ENCODE data around the gene NXN.
A peak's percentile ranks its signal among the peaks of the same experiment; 100 is the strongest.
"Not testable (repeated sequence)": the region's sequence is repeated elsewhere in the genome, so short reads cannot be mapped to it uniquely, and the experiment has no call there.

NXN gene

DNA sequence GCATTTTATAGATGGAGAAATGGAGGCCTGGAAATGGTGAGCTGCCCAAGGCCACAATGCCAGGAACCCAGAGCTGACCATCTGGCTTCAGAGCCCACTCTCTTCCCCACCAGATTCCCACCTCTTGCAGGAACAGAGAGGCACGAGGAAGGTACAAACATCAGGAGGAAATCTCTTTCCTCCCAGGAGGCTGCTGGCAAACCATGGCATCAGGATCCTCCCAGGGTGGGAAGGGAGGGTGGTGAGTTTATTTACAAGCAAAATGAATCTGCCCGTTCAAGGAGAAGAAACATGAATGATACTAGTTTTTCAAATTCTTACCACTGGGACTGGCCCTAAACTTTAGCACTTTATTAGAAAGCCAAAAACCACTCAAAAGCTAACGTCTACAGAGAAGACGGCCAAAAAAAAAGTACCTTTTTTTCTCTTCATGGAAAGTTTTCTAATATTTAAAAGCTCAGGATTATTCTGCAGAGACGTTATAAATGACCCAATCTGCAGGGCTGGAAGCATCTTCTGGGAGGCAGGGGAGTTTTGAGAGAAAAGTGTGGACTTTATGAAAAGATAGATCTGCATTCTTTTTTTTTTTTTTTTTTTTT lies 79.1 kb downstream of the NXN start:
- no peak for FAIRE-seq
- DNase-seq (ENCODE audit: extremely low spot score, insufficient read length, low read depth), result no peak

DNA sequence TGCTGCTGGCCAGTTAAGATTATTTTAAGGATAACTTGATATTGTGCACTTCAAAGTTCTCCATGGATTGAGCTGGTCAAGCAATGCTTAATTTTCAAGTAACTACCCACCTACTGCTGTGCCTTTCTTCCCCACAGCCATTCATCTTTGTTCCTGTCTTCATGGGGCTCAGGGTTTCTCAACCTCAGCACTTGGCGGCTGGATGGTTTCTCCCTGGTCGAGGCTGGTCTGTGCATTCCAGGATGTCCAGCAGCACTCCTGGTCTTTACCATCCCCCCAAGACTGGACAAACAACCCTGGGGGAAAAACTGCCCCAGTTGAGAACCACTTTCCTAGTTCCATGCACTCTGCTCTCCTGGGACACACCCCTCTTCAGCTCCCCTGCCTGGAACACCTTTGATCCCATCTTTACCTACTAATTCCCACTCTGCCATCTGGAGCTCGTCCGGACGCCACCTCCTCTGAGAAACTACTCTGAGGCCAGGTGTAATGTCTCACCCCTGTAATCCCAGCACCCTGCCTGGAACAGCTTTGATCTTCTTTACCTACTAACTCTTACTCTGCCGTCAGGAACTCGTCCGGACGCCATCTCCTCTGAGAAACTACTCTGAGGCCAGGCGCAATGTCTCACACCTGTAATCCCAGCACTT lies 81.5 kb downstream of the NXN start:
- FAIRE-seq, result no peak
- DNase-seq (ENCODE audit: extremely low spot score, insufficient read length, low read depth), result no peak

DNA sequence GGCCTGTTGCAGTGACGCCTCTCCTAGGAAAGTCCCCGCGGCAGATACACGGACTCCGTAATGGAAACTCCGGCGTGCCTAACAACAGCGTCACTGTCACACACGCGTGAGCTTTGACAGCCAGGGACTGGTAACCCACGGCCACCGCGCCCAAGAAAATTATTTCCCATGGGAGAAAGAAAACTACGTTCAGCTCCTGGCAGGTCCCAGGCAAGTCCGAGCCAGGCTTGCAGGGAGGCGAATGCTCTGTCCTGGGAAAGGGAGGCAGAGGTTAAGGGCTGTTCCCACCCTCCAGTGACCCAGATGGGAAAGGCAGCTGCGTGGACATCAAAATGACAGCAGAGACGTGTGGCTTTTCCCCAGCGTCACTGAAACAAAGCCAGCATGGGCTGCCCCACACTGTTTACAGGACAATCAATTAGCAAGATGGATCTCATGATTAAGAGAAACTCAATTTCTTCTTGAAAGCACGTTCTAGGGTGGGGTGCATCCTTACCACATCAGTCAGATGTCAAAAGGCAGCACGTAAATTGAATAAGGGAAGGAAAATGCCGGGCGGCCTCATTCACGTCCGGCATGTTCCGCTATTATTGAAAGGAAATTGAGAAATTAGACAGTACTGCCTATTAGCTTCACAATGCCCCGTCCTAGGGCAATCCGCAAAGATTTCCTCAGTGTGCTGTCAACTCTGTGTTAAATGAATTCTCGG lies 82.5 kb downstream of the NXN start:
- no peak for FAIRE-seq
- no peak for DNase-seq (ENCODE audit: extremely low spot score, insufficient read length, low read depth)

DNA sequence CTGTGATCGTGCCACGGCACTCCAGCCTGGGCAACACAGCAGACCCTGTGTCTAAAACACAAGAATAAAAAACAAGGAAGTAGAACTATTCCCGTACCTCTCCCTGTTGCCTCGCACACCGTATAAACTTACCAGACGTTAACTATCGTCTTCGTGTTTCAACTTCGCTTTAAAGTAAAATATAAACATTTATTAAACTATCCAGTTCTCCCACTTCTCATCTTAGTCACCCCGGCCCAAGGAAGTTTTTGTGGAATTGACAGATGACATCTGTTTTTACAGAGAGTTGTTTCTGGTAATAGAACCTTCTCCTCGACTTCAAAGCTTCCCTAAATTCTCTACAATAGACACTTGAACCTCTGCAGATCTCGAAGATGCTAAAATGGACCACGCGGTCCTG lies 83.1 kb downstream of the NXN start:
- FAIRE-seq (no peak), DNase-seq (ENCODE audit: extremely low spot score, insufficient read length, low read depth) (no peak)

DNA sequence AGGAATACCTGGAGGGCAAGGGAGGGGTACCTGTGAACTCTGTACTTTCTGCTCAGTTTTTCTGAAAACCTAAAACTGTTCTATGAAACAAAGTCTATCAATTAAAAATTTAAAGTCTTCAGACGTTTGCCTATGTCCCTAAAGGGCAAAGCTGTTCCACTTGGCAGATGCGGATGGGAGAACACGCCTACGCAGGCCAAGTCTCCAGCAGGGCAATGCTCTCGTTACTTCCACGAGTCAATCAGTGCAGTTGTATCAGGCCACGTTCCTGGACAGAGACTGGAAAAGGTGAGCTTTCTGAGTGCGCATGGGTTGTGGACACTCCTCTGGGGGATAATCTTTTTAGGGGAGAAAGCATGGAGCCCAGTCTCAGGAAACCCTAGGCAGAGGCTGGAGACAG lies 86.6 kb downstream of the NXN start:
- no peak for FAIRE-seq
- DNase-seq (ENCODE audit: extremely low spot score, insufficient read length, low read depth), result no peak

DNA sequence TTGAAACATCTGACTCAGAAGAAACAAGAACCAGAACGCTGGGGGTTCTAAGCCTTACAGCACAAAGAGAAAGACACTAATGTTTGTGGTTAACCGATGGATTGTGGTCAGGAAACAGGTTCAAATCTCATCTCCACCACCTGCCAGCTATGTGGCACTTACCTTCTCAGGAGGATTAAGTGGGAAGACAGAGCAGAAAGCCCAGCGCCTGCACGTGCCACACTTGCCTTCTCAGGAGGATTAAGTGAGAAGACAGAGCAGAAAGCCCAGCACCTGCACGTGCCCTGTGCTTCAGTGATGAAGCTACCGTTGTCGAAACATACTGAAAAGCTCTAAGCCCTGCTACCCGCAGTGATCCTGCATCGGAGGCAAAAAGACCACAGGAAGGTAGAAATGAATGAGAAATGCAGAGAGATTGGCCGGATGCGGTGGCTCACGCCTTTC lies 90.6 kb downstream of the NXN start:
- DNase-seq (ENCODE audit: extremely low spot score, insufficient read length, low read depth) (no peak), FAIRE-seq (no peak)

DNA sequence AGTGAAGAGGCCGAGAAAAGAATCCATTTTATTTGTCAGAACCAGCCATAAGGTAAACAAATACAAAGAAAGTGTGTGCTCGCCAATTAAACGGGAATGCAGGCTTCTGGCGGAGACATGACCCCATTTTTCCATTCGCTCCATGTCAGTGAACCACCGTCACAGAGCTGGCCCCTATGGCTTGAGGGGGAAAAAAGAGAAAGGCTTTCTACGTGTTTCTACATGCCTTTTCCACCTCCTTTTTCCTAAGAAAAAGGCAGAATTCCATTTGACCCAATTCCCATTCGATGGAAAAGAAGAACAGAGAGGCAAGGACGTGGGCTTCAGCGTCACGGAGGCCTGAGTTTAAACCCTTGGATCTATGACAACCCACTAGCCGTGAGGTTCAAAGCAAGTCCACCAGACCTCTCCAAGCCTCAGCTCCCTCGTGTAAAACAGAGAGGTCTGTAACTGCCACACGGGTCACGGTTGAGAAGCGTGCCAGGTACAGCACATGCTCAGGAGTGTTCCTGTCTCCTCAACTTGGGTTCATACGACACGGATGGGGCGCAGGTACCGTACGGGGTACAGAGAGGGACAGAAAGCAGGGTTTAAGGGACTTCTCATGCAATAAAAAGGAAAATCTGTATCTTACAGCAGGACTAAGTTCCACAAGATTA lies 91.9 kb downstream of the NXN start:
- no peak for FAIRE-seq
- no peak for DNase-seq (ENCODE audit: extremely low spot score, insufficient read length, low read depth)

DNA sequence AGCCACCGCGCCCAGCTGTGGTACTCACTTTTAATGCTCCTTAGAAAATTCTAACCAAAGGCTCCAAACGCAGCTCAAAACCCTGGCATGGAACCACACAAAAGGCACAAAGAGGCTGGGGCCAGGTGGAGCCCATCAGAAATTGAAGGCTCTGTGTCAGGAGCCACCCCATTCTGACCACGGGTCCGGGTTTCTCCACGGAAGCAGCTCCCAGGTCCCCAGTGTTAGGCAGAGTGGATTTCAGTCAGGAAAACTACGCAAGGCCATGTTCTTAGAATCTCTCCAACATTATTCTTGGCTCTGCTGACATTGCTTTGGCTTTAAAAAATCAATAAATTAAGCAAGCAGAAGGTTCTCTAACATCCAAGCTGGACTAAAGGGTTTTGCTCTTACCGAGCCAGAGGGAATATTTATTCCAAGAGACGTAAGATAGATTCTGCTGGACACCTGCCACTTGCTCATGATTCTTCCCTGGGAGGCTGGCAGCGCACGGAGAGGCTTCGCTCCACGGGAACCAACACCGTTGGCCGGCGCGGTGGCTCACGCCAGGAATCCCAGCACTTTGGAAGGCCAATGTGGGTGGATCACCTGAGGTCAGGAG lies 93.5 kb downstream of the NXN start:
- FAIRE-seq (no peak), DNase-seq (ENCODE audit: extremely low spot score, insufficient read length, low read depth) (no peak)

DNA sequence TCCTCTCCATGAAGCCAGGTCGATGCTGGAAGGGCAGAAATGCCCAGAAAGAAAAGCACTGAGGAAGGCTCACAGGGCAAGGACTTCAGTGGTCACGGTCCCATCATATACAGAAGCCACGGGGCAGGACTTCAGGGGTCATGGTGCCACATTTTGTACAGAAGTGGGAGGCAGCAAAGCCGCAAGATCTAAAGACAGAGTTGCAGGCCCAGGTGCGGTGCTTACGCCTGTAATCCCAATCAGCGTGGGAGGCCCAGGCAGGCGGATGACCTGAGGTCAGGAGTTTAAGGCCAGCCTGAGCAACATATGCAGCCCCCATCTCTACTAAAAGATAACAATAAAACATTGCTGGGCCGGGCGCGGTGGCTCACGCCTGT lies 96.0 kb downstream of the NXN start:
- DNase-seq (ENCODE audit: extremely low spot score, insufficient read length, low read depth) (no peak), FAIRE-seq (no peak)

DNA sequence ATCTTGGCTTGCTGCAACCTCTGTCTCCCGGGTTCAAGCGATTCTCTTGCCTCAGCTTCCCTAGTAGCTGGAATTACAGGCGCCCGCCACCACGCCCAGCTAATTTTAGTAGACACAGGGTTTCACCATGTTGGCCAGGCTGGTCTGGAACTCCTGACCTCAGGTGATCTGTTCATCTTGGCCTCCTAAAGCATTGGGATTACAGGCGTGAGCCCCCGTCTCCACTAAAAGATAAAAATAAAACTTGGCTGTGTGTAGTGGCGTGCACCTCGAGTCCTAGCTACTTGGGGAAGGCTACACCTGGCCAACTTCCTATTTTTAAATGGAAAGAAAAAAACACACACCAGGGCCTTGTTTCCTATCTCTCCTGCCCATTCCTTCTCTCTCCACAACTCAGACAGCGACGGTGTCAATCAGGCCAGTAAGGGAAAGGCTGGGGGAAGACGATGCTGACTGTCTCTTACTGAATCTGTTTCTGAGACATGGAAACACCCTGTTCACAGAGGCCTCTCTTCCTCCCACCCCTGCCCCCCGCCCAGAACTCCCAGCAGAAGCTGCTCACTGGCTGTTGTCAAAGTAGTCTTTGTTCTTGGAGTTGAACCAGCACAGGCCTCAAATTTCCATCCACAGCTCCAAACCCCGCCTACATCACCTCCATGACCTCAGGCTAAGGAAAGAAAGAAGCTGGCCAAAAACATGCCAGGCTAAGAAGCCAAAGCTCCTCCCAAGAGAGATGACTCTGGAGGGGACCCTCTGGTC lies 96.6 kb downstream of the NXN start:
- no peak for DNase-seq (ENCODE audit: extremely low spot score, insufficient read length, low read depth)
- no peak for FAIRE-seq

DNA sequence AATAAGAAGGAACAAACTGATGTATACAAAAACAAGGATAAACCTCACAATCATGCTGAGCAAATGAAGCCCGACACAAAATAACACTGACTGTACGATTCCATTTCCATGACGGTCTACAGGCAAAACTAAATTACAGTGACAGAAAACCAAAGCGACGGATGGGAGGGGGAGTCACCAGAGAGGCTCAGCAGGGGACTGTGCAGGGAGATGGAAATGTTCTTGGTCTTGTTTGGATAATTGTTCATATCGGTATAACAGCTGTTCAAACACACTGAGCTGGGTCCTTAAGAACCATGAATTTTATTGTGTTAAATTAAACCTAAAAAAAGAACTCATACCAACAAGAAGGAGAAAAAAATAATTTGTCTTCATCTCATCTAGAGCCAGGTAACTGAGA lies 97.8 kb downstream of the NXN start:
- no peak for DNase-seq (ENCODE audit: extremely low spot score, insufficient read length, low read depth)
- no peak for FAIRE-seq

DNA sequence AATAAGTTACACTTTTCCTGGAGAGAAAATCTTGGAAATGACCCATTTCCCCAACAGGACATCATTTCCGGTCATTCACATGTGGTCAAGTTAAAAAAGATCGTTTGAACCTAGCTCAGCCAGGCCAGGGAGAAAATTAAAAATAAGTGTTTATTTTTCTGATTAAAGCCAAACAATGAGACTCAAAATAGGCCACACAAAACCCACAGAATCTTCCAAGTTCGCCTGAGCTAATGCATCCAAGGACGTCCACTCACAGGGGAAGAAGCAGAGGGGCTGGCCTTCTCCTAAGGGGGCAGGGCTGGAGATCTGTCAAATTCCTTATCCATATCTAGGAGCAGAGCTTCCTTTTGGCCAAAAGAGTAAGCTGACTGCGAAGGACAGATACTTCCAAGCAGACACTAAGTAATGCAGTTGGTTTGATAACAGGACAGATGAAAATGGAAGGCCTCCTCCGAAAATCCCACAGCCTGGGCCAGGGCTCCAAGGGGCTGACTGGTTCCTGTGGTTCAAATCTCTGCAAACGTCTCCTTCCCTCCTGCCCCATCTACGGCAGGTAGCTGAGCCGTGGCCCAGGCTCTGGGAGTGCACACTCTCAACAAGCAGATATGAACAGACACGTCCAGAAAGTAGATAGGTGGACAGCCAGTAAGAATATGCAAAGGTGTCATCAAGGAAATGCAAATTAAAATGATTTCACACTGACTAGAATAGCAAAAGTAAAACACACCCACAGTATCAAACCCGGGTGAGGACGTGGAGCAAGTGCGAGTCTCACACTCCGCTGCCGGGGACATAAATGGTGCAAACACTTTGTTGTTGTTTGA lies 98.9 kb downstream of the NXN start:
- no peak for DNase-seq (ENCODE audit: extremely low spot score, insufficient read length, low read depth)
- FAIRE-seq, result no peak

DNA sequence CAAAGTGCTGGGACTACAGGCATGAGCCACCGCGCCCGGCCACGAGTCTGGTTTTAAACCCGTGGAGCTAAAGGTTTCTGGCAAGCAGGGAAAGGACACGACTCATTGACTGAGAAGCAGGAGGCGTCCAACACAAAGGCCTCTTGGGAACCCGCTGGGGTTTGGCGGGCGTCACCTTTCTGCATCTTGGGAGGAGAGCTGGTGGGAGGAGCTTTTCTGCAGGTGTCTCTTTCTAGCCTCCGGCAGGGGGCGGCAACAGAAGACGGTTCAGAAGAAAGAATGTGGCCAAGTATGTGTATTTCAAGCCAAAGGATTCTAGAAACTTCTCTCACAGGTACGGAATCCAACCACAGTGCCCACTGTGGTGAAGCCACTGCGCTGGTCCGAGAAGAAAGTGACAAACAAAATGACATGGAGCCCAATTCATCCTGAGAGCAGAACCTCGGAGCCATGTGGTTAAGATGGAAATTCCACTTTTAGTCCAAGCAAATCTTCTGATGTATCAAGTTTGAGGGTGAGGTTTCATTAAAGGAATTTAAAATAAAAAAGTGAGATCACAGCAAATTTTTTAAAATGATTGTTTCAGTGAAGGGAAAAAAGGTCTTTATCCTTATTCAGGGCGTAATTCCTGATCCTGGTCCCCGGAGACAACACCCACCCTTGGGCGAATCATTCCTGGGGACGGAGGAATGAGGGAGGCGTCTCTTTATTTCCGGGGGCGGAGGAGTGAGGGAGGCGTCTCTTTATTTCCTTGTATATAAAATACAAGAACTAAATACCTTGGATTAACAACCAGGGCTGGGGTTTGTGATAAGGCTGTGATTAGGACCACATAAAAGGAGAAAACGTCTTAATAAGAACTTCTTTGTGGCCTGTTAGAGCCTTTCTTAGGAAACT lies 99.8 kb downstream of the NXN start:
- FAIRE-seq (peak; percentile 75), DNase-seq (ENCODE audit: extremely low spot score, insufficient read length, low read depth) (peak; percentile 44)

DNA sequence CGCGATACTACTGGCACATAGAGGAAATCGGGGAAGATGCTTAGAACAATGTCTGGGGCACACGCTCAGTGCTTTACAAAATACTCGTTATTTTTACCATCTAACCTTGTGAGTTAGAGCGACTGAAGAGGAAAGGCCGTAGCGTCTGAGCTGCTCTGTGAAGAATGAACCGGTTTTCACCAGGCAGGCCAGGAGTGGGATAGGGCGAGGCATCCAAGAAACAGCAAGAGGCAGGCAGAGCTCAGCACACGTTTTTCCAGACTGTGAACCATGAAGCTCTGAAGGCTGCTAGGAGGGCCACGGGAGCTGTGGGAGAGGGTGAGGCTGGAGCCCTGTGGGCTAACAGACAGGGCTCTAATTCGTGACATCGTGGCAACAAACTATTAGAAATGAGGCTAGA lies 101.9 kb downstream of the NXN start:
- no peak for FAIRE-seq
- DNase-seq (ENCODE audit: extremely low spot score, insufficient read length, low read depth), result no peak

DNA sequence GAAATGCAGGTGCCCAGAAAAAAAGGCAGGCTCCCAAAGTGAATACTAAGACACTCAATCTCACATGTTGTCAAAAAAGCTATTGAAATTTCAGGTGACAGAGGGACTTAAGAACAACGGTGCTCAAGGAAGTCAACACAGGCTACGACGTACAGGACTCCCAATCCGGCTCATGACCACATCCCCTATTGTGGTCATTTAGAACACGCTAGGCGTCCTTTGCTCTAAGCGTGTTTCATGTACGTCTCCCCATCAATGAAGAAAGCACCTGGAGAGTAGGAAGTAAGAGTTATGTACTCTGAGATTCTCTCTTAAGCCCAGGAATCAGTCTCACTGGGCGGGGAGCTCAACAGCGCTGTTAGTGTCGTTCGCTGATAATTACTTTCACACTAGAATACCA lies 103.3 kb downstream of the NXN start:
- DNase-seq (ENCODE audit: extremely low spot score, insufficient read length, low read depth) (no peak), FAIRE-seq (no peak)

DNA sequence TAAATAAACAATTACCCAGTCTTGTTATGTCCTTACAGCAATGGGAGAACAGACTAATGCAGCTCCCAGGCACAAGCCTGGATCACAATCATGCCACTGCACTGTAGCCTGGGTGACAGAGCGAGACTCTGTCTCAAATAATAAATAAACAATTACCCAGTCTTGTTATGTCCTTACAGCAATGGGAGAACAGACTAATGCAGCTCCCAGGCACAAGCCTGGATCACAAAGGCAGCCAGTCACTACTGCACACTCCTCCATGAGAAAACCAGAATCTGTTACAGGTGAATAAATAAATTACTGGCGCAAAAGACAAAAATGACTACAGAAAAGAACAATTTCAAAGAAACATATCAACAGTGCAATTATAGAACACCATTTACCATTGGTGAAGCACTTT lies 105.0 kb downstream of the NXN start:
- DNase-seq (ENCODE audit: extremely low spot score, insufficient read length, low read depth); FAIRE-seq: not testable (repeated sequence)

DNA sequence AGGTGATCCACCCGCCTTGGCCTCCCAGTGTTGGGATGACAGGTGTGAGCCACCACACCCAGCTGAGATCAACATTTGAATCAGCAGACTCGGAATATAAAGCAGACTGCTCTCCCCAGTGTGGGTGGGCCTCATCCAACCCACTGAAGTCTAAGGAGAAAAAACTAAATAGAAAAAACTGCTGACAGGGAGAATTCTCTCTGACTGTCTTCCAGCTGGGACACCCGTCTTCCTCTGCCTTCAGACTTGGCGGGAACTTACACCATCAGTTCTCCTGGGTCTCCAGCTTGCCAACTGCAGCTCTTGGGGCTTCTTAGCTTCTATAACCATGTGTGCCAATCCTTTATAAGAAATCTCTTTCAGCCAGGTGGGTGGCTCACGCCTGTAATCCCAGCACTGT lies 106.7 kb downstream of the NXN start:
- DNase-seq (ENCODE audit: extremely low spot score, insufficient read length, low read depth) (no peak), FAIRE-seq (no peak)

Data from GM18507 (cell line).